Activated gamma-delta T cell (primary cell): Measurements from ENCODE around the gene ZNF571.

ENCODE experiments used
- DNase-seq: peaks from one replicate; lab custom pipeline; 2025; lab: John Stamatoyannopoulos, UW
- total RNA-seq, 2 donors: gene quantifications; one replicate each; lab custom pipeline; 2026; lab: John Stamatoyannopoulos, UW

The ZNF571 gene
- 20.2 to 24.8 reads per million in 2 donors for total RNA-seq

GRCh38 chr19:37594304-37594981, at the start of gene ZNF571, which contains the start of gene ZNF540:
ZNF571 (minus strand) TSS chr19:37594792; CDS start chr19:37586676, 8,116 bp downstream.
ZNF540 (plus strand) TSS chr19:37594876; CDS start chr19:37598448, 3,572 bp downstream.
- DNase-seq, result peak; percentile 74

DNA sequence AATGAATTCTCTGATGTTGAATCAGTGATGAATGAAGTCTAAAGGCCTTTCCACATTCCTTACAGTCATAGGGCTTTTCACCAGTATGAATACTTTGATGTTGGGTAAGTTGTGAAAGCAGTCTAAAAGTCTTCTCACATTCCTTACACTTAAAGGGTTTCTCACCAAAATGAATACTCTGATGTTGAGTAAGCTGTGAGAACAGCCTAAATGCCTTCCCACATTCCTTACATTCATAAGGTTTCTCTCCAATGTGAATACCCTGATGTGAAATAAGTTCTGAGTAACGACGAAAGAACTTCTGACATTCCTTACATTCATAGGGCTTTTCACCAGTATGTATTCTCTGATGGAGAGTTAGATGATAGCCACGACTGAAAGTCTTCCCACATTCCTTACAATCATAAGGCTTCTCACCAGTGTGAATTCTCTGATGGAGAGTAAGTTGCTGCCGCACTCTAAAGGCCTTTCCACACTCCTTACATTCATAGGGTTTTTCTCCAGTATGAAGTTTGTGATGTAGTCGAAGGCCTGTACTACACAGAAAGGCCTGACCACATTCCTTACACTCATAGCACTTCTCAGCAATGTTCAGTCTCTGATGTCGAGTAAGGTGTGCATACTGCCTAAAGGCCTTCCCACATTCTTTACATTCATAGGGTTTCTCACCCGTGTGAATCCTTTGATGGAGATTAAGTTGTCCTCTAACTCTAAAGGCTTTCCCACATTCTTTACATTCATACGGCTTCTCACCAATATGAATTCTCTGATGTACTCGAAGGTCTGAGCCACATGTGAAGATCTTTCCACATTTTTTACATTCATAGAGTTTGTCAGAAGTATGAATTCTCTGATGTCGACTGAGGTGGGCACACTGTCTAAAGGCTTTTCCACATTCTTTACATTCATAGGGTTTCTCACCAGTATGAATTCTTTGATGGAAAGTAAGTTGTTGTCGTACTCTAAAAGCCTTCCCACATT, 40.8 kb upstream of the ZNF571 start:
- DNase-seq, result no peak

DNA sequence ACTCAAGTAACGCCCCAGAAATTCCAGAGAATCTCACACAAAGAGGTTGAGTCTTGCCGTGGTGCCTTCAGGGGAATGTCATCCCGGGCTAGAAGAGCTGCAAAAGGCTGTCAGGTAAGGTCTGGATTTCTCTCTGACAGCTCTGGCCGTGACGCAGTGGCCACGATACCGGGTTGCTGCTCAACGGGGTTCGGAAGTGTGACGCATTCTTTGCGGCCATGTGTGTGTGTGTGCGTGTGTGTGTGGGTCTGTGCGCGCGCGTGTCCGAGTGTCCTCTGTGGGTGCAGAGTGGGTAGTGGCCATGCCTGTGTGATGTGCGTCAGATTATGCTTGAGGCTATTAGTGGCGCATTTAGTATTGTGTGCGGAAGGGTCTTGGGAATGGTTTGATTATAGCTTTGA, 390 bp upstream of the ZNF571 start:
- peak; percentile 35 for DNase-seq

- no peak for DNase-seq
These were observed 642 bp downstream of the ZNF571 start for GRCh38 chr19:37593996-37594303.

GRCh38 chr19:37583340-37583739, 11.3 kb downstream of the ZNF571 start:
- DNase-seq, result no peak

DNA sequence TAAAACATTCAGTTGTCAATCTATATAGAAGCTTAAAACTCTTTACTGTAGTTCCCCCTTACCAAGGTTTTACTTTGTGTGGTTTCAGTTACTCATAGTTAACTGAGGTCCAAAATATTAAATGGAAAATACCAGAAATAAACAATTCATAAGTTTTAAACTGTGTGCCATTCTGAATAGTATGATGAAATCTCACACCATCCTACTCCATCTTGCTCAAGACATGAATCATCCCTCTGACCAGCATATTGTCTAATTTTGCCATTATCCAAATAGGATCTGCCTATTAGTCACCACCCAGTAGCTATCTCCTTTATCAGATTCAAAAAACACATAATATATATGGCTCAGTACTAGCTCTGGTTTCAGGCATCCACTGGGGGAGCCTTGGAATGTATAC, 22.4 kb downstream of the ZNF571 start:
- DNase-seq, result no peak

DNA sequence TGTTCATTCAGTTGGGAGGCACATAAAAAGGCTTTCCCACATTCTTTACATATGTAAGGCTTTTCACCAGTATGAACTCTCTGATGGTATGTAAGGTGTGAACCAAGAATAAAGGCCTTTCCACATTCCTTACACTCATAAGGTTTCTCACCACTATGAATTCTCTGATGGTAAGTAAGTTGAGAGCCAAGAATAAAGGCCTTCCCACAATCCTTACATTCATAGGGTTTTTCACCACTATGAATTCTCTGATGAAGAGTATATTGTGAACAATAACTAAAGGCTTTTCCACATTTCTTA, 29.3 kb downstream of the ZNF571 start:
- DNase-seq, result no peak

DNA sequence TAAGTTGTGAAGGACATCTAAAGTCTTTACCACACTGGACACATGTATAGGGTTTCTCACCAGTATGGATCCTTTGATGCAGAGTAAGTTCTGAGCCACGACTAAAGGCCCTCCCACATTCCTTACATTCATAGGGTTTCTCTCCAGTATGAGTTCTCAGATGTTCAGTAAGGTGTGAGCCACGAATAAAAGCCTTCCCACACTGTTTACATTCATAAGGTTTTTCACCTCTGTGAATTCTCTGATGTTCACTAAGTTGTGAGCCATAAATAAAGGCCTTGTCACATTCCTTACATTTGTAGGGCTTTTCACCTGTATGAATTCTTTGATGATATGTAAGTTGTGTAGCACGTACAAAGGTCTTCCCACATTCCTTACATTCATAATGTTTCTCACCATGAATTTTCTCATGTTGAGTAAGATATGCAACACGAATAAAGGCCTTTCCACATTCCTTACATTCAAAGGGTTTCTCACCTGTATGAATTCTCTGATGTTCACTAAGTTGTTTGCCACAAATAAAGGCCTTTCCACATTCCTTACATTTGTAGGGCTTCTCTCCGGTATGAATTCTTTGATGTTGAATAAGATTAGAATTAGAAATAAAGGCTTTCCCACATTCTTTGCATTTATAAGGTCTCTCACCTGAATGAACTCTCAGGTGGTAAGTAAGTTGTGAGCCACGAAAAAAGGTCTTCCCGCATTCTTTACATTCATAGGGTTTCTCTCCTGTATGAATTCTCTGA, 29.8 kb downstream of the ZNF571 start:
- no peak for DNase-seq

- DNase-seq, result no peak
These were observed 31.1 kb downstream of the ZNF571 start for GRCh38 chr19:37563518-37563917.

DNA sequence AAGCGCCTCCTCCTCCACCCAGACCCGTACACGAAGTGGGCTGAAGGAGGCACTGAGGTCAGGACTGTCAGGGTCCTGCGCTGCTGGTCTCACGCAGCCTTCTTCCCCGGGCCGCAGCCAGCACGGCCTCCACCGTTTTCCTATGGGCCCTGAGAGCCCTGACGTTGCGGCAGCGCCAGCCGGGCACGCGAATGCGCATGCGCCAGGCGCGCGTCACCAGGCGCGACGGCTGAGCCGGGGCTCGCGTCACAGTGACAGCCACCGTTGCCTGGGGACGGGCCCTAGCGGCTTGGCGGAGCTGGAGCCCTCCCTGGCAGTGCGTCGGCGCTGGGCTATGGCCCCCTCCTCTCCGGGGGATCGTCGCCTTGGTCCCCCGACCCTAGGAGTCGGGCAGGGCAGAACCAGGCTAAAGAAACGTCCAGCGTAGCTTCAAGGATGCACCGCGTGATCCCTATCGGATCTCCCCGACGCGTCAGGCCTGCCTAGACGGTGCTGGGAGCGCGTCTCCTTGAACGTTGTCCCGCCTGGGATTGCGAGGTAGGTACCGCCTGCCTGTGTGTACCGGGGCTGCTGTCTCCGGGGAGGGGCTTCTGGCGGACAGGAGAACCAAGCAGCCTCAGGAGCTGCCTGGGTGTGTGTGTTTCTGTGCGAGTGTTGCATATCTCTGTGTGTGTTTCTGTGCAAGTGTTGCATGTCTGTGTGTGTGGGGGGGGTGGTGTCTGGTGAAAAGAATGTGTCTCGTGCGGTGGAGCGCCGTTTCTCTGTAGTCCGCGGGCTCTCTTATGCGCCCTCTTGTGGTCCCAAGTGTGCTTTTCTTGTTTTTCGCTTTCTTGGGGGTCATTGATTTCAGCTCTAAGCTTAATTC, 43.2 kb downstream of the ZNF571 start:
- no peak for DNase-seq

- no peak for DNase-seq
These were observed 57.1 kb downstream of the ZNF571 start for GRCh38 chr19:37537391-37537947.

DNA sequence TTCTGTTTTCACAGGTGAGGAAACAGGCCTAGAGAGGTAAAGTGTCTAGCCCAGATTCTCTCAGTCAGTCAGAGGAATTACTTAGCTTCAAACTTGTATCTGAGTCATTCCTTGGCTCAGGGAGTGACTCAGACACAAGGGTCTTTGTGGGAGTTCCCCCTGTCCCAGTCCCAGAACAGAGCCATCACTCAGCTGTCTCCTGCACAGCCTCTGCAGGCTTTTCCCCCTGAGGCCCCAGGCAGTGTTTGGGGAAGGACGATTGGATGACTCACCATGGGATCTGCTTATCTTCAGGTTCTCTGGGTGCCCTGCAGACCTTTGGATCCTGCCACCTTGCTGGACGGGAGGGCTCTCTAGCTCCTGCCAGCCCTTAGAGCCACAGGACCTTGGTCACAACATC, 74.7 kb downstream of the ZNF571 start:
- no peak for DNase-seq
